HepG2 (cell line): ENCODE results near the gene PGK1. TPM values are rescaled to one million over a fixed set of nuclear protein-coding genes. Genes with fewer than 3 reads are reported as not detected.

Experiments used
- CHD2 ChIP-seq: IDR thresholded peaks from 2 replicates; pipeline ENCODE4 v1.6.1; 2011; ENCODE audit warnings: low read depth, low read length, improper control_type of control experiment
- ERF ChIP-seq: IDR thresholded peaks from 2 replicates; pipeline ENCODE4 v1.6.1; 2018; ENCODE audit warnings: missing biosample characterization, missing genetic modification reagents
- FOXO1 ChIP-seq: sonication (generic); formaldehyde crosslinking; IDR thresholded peaks from 2 replicates; pipeline ENCODE4 v1.4.0; 2020; ENCODE audit warnings: missing genetic modification reagents
- MIER3 ChIP-seq: IDR thresholded peaks from 2 replicates; pipeline ENCODE4 v1.6.1; 2016; ENCODE audit warnings: missing compliant biosample characterization, borderline replicate concordance
- MYPOP ChIP-seq: sonication (generic); formaldehyde crosslinking; IDR thresholded peaks from 2 replicates; pipeline ENCODE4 v1.8.1; 2023; ENCODE audit warnings: mild to moderate bottlenecking, moderate library complexity, missing genetic modification reagents
- NFATC3 ChIP-seq: sonication (generic); formaldehyde crosslinking; IDR thresholded peaks from 2 replicates; pipeline ENCODE4 v1.5.1; 2020; ENCODE audit warnings: mild to moderate bottlenecking, missing genetic modification reagents
- NFIC ChIP-seq: IDR thresholded peaks from 2 replicates; pipeline ENCODE4 v1.6.1; 2012; ENCODE audit warnings: mild to moderate bottlenecking, low read length, inconsistent platforms
- PRPF4 ChIP-seq: fragments of 200-400 bp; formaldehyde crosslinking; IDR thresholded peaks from 2 replicates; pipeline ENCODE4 v1.6.1; 2016; ENCODE audit warnings: low read length, low read depth; ENCODE audit not compliant: poor library complexity, severe bottlenecking
- PTBP1 ChIP-seq: fragments of 200-400 bp; formaldehyde crosslinking; IDR thresholded peaks from 2 replicates; pipeline ENCODE4 v1.6.1; 2018; ENCODE audit warnings: low read length, low read depth; ENCODE audit not compliant: poor library complexity, severe bottlenecking
- SIX1 ChIP-seq: sonication (generic); formaldehyde crosslinking; IDR thresholded peaks from 2 replicates; pipeline ENCODE4 v1.4.0; 2020; ENCODE audit warnings: missing genetic modification reagents, borderline replicate concordance
- SKIL ChIP-seq: sonication (generic); formaldehyde crosslinking; IDR thresholded peaks from 2 replicates; pipeline ENCODE4 v1.8.0; 2022; ENCODE audit warnings: missing genetic modification reagents, mild to moderate bottlenecking, moderate library complexity, borderline replicate concordance
- SOX6 ChIP-seq, 2 experiments: fragments of 450-650 bp in 1 of 2; sonication (generic) in 1 of 2; formaldehyde crosslinking in 1 of 2; IDR thresholded peaks; 2 replicates each; pipeline versions ENCODE4 v1.4.0 to v1.6.1; 2017 to 2020; ENCODE audit warnings: antibody characterized with exemption in 1 of 2, mild to moderate bottlenecking in 1 of 2, missing genetic modification reagents in 1 of 2
- SP4 ChIP-seq: sonication (generic); formaldehyde crosslinking; IDR thresholded peaks from 2 replicates; pipeline ENCODE4 v1.8.1; 2023; ENCODE audit warnings: mild to moderate bottlenecking, missing genetic modification reagents
- SPEN ChIP-seq: sonication (generic); formaldehyde crosslinking; IDR thresholded peaks from 2 replicates; pipeline ENCODE4 v1.5.1; 2020; ENCODE audit warnings: low read depth, mild to moderate bottlenecking, missing genetic modification reagents
- ZBTB1 ChIP-seq: sonication (generic); formaldehyde crosslinking; IDR thresholded peaks from 2 replicates; pipeline ENCODE4 v1.4.0; 2020; ENCODE audit warnings: missing genetic modification reagents, borderline replicate concordance
- ZBTB3 ChIP-seq: sonication (generic); formaldehyde crosslinking; IDR thresholded peaks from 2 replicates; pipeline ENCODE4 v1.4.0; 2020; ENCODE audit warnings: low read depth, mild to moderate bottlenecking, moderate library complexity, missing genetic modification reagents, borderline replicate concordance
- ZNF143 ChIP-seq: sonication (generic); formaldehyde crosslinking; IDR thresholded peaks from 2 replicates; pipeline ENCODE4 v1.4.0; 2020; ENCODE audit warnings: missing genetic modification reagents
- ZNF24 ChIP-seq: fragments of 450-650 bp; IDR thresholded peaks from 2 replicates; pipeline ENCODE4 v1.6.1; 2017; ENCODE audit warnings: antibody characterized with exemption, mild to moderate bottlenecking
- ZNF354B ChIP-seq: sonication (generic); formaldehyde crosslinking; IDR thresholded peaks from 2 replicates; pipeline ENCODE4 v1.8.0; 2022; ENCODE audit warnings: mild to moderate bottlenecking, missing genetic modification reagents
- ZNF383 ChIP-seq: sonication (generic); formaldehyde crosslinking; IDR thresholded peaks from 2 replicates; pipeline ENCODE4 v1.4.0; 2020; ENCODE audit warnings: missing genetic modification reagents, mild to moderate bottlenecking, borderline replicate concordance
- ZNF687 ChIP-seq: sonication (generic); formaldehyde crosslinking; IDR thresholded peaks from 2 replicates; pipeline ENCODE4 v1.5.1; 2020; ENCODE audit warnings: mild to moderate bottlenecking, missing genetic modification reagents, moderate library complexity
- ZNF780A ChIP-seq: sonication (generic); formaldehyde crosslinking; IDR thresholded peaks from 2 replicates; pipeline ENCODE4 v1.8.0; 2022; ENCODE audit warnings: mild to moderate bottlenecking, missing genetic modification reagents, moderate library complexity
- ZNF790 ChIP-seq: sonication (generic); formaldehyde crosslinking; IDR thresholded peaks from 2 replicates; pipeline ENCODE4 v1.8.0; 2022; ENCODE audit warnings: missing genetic modification reagents, mild to moderate bottlenecking, borderline replicate concordance
- polyA plus RNA-seq, 8 experiments: library from polyadenylated mRNA; depleted of rRNA in 3 of 8; stranded (reverse) in 7 of 8; unstranded in 1 of 8; fragments of >200 nt; fragmentation: Illumina TruSeq in 4 of 8; extraction: Trizol in 4 of 8; gene quantifications; 2 replicates each; pipeline versions ENCODE4 v1.2.1 to v1.2.3, GENCODE V29; 2011 to 2016; ENCODE audit warnings: low read depth in 4 of 8, missing spikeins in 1 of 8, mixed read lengths in 1 of 8; ENCODE audit not compliant: insufficient read depth in 1 of 8
- total RNA-seq, 5 experiments: library from RNA; depleted of rRNA; stranded (reverse); fragments of >200 nt; fragmentation: Illumina TruSeq; extraction: Trizol; gene quantifications; 2 replicates each; pipeline ENCODE4 v1.2.3, GENCODE V29; 2016; ENCODE audit warnings: low read depth in 1 of 5

The PGK1 gene
- total and polyA plus RNA-seq, 2 of the 13 experiments (the other 11 are each of a cell fraction or from before 2014, with no cell fraction given), result 325 to 1,274 TPM

- TF ChIP-seq ZBTB1 (CRISPR knock-in tag), result no peak
- no peak for TF ChIP-seq ZNF383 (CRISPR knock-in tag)
- no peak for TF ChIP-seq SPEN (CRISPR knock-in tag)
- no peak for TF ChIP-seq MYPOP (CRISPR knock-in tag)
- TF ChIP-seq SOX6 (IDR thresholded peaks at IDR 0.05), result no peak
- TF ChIP-seq SOX6 (CRISPR knock-in tag; IDR thresholded peaks at IDR 0.05), result peak; percentile 42
- TF ChIP-seq ZNF24, result no peak
- no peak for TF ChIP-seq NFATC3
- TF ChIP-seq CHD2, result no peak
- no peak for TF ChIP-seq ERF (CRISPR knock-in tag)
- peak; percentile 66; the same call in 1 of the 2 replicates for TF ChIP-seq SP4
- TF ChIP-seq SIX1 (CRISPR knock-in tag), result no peak
- no peak for TF ChIP-seq ZBTB3
- TF ChIP-seq ZNF780A (CRISPR knock-in tag), result no peak
- TF ChIP-seq PRPF4, result no peak
- TF ChIP-seq ZNF354B (CRISPR knock-in tag), result no peak
- TF ChIP-seq SKIL, result no peak
- no peak for TF ChIP-seq NFIC
- no peak for TF ChIP-seq MIER3
- TF ChIP-seq ZNF790 (CRISPR knock-in tag), result no peak
- no peak for TF ChIP-seq PTBP1
- TF ChIP-seq ZNF143 (CRISPR knock-in tag), result no peak
- peak; percentile 76 for TF ChIP-seq ZNF687 (CRISPR knock-in tag)
- TF ChIP-seq FOXO1 (CRISPR knock-in tag), result no peak; the same call in 1 of the 2 replicates
Measured at GRCh38 chrX:78139160-78140123, 35.4 kb downstream of the PGK1 start, which contains the start of gene TAF9B (continued).
